ENCODE results near the gene PLOD1. TPM values are rescaled to one million over a fixed set of nuclear protein-coding genes. Genes with fewer than 3 reads are reported as not detected.

The PLOD1 gene
- total RNA-seq, 1 experiment from 2014 or later: 156 TPM

DNA sequence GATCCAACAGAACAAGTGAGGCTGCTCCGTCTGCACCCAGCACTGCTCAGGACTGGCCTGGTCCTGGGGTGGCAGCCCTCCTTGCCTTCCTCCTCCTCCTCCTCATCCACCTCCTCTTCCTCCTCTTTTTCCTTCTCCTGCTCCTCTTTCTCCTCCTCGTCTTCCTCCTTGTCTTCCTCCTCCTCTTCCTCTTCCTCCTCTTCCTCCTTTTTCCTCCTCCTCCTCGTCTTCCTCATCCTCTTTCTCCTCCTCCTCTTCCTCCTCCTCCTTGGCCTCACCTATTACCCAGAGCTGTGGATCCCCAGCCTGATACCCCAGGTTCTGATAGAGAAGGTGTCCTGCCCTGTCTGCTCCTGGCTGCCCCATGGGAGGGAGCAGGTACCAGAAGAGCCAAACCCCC is 29.1 kb downstream of the PLOD1 start:
- in situ Hi-C loops (cut with HindIII; ENCODE audit: low pct_unique_long_range_greater_than_20kb, low sequenced_read_pairs): no loop called here
- no peak overlapping the region for H3K27ac ChIP-seq (ENCODE audit: low read length)
- POLR2A ChIA-PET: interaction anchor here (1.6 kb wide), 1 partner anchor 54 kb away, joined by 10 read pairs; no protein-coding TSS in a partner anchor
- DNase-seq (ENCODE audit: low read depth, low spot score) (no peak), ATAC-seq (no peak)
- TF ChIP-seq, protein P1, sequence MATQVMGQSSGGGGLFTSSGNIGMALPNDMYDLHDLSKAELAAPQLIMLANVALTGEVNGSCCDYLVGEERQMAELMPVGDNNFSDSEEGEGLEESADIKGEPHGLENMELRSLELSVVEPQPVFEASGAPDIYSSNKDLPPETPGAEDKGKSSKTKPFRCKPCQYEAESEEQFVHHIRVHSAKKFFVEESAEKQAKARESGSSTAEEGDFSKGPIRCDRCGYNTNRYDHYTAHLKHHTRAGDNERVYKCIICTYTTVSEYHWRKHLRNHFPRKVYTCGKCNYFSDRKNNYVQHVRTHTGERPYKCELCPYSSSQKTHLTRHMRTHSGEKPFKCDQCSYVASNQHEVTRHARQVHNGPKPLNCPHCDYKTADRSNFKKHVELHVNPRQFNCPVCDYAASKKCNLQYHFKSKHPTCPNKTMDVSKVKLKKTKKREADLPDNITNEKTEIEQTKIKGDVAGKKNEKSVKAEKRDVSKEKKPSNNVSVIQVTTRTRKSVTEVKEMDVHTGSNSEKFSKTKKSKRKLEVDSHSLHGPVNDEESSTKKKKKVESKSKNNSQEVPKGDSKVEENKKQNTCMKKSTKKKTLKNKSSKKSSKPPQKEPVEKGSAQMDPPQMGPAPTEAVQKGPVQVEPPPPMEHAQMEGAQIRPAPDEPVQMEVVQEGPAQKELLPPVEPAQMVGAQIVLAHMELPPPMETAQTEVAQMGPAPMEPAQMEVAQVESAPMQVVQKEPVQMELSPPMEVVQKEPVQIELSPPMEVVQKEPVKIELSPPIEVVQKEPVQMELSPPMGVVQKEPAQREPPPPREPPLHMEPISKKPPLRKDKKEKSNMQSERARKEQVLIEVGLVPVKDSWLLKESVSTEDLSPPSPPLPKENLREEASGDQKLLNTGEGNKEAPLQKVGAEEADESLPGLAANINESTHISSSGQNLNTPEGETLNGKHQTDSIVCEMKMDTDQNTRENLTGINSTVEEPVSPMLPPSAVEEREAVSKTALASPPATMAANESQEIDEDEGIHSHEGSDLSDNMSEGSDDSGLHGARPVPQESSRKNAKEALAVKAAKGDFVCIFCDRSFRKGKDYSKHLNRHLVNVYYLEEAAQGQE (IDR thresholded peaks at IDR 0.05; ENCODE audit: insufficient read depth in 1 of 2, low read depth in 2 of 2, low read length in 1 of 2): no peak
- TF ChIP-seq, protein P2, sequence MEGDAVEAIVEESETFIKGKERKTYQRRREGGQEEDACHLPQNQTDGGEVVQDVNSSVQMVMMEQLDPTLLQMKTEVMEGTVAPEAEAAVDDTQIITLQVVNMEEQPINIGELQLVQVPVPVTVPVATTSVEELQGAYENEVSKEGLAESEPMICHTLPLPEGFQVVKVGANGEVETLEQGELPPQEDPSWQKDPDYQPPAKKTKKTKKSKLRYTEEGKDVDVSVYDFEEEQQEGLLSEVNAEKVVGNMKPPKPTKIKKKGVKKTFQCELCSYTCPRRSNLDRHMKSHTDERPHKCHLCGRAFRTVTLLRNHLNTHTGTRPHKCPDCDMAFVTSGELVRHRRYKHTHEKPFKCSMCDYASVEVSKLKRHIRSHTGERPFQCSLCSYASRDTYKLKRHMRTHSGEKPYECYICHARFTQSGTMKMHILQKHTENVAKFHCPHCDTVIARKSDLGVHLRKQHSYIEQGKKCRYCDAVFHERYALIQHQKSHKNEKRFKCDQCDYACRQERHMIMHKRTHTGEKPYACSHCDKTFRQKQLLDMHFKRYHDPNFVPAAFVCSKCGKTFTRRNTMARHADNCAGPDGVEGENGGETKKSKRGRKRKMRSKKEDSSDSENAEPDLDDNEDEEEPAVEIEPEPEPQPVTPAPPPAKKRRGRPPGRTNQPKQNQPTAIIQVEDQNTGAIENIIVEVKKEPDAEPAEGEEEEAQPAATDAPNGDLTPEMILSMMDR (IDR thresholded peaks at IDR 0.05): no peak
- TF ChIP-seq POLR2AphosphoS5 (IDR thresholded peaks at IDR 0.05; ENCODE audit: low read depth, low read length) (no peak), TCF7L2 (IDR thresholded peaks at IDR 0.05; ENCODE audit: low read depth, low read length) (no peak), SIN3A (IDR thresholded peaks at IDR 0.05; ENCODE audit: borderline replicate concordance, insufficient read depth, low read depth, low read length) (no peak)
- intact Hi-C loops (cut with micrococcal nuclease; ENCODE audit: unreplicated experiment): no loop called here
- H3K27me3 ChIP-seq (ENCODE audit: control insufficient read depth, insufficient read depth, low read length): no peaks in the 10 kb centered on the region
- no peaks in the 10 kb centered on the region for H3K4me1 ChIP-seq (ENCODE audit: control insufficient read depth, insufficient read depth, low read length)
- H3K9me3 ChIP-seq (ENCODE audit: control insufficient read depth, insufficient read depth, low read depth, low read length): no peaks in the 10 kb centered on the region
- peaks cover 5% of the 10 kb centered on the region; the same call in 1 of the 2 replicates for H3K36me3 ChIP-seq (ENCODE audit: control insufficient read depth, insufficient read depth, low read length)
- CTCF ChIA-PET: no interaction called here
- BruUV-seq (replicated peaks): no TSS peak
- no peak overlapping the region for H3K4me3 ChIP-seq (ENCODE audit: low read depth in 2 of 2, low read length in 2 of 2)

DNA sequence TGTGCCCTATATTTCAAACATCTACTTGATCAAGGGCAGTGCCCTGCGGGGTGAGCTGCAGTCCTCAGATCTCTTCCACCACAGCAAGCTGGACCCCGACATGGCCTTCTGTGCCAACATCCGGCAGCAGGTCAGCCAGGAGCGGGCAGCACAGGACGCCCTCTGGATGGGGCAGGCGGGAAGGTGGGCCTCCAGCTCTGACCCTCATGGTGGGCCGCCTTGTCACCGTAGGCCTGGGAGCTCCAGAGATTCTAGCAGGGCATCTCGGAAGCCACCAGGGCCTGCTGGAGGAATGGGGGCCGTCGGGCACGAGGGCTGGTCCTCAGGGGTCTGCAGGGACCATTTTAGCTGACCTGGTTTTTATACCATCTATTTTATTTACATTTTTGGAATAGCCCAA is 30.1 kb downstream of the PLOD1 start:
- no peak overlapping the region for H3K4me3 ChIP-seq (ENCODE audit: low read depth in 2 of 2, low read length in 2 of 2)
- TF ChIP-seq SIN3A (IDR thresholded peaks at IDR 0.05; ENCODE audit: borderline replicate concordance, insufficient read depth, low read depth, low read length) (no peak), POLR2AphosphoS5 (IDR thresholded peaks at IDR 0.05; ENCODE audit: low read depth, low read length) (no peak), TCF7L2 (IDR thresholded peaks at IDR 0.05; ENCODE audit: low read depth, low read length) (no peak)
- TF ChIP-seq, protein P2 (IDR thresholded peaks at IDR 0.05): no peak
- TF ChIP-seq, protein P1 (IDR thresholded peaks at IDR 0.05; ENCODE audit: insufficient read depth in 1 of 2, low read depth in 2 of 2, low read length in 1 of 2): no peak
- CTCF ChIA-PET: no interaction called here
- BruUV-seq (replicated peaks): no TSS peak
- H3K9me3 ChIP-seq (ENCODE audit: control insufficient read depth, insufficient read depth, low read depth, low read length): no peaks in the 10 kb centered on the region
- POLR2A ChIA-PET: interaction anchor here (0.7 kb wide), 1 partner anchor 30 kb away, joined by 7 read pairs; the partner anchor contains the start of gene PLOD1
- peaks cover 5% of the 10 kb centered on the region; the same call in 1 of the 2 replicates for H3K36me3 ChIP-seq (ENCODE audit: control insufficient read depth, insufficient read depth, low read length)
- no peaks in the 10 kb centered on the region for H3K4me1 ChIP-seq (ENCODE audit: control insufficient read depth, insufficient read depth, low read length)
- ATAC-seq: no peak
- no peak for DNase-seq (ENCODE audit: low read depth, low spot score)
- intact Hi-C loops (cut with micrococcal nuclease; ENCODE audit: unreplicated experiment) (no loop called here), in situ Hi-C loops (cut with HindIII; ENCODE audit: low pct_unique_long_range_greater_than_20kb, low sequenced_read_pairs) (no loop called here)
- H3K27me3 ChIP-seq (ENCODE audit: control insufficient read depth, insufficient read depth, low read length): no peaks in the 10 kb centered on the region
- no peak overlapping the region for H3K27ac ChIP-seq (ENCODE audit: low read length)

Measured in Panc1 (cell line).